Fibroblast of lung (primary cell): ENCODE data around the gene MYNN. TPM values are rescaled to one million over a fixed set of nuclear protein-coding genes. Genes with fewer than 3 reads are reported as not detected.
A peak's percentile ranks its signal among the peaks of the same experiment; 100 is the strongest.

ENCODE experiments used
- DNase-seq, 2 donors: peaks; one replicate each; pipeline versions ENCODE4 v3.0.0 to v3.0.0-alpha.2; 2010; ENCODE audit warnings: low read depth in 2 of 2
- H2AFZ ChIP-seq: 2 replicates; pipeline ENCODE4 v1.5.1; 2012; ENCODE audit warnings: low read length, control low read depth, inconsistent platforms
- H3K27ac ChIP-seq: 2 replicates; pipeline ENCODE4 v1.5.1; 2011; ENCODE audit warnings: low read length, control low read depth; ENCODE audit not compliant: insufficient read depth
- H3K27me3 ChIP-seq: 2 replicates; pipeline ENCODE4 v1.5.1; 2011; ENCODE audit warnings: mild to moderate bottlenecking, low read length; ENCODE audit not compliant: control insufficient read depth, insufficient read depth
- H3K36me3 ChIP-seq: 2 replicates; pipeline ENCODE4 v1.5.1; 2011; ENCODE audit warnings: low read length; ENCODE audit not compliant: control insufficient read depth, insufficient read depth
- H3K4me1 ChIP-seq: 2 replicates; pipeline ENCODE4 v1.5.1; 2011; ENCODE audit warnings: low read length; ENCODE audit not compliant: control insufficient read depth, insufficient read depth; ENCODE audit errors: extremely low read depth
- H3K4me2 ChIP-seq: 2 replicates; pipeline ENCODE4 v1.5.1; 2011; ENCODE audit warnings: low read length, control low read depth; ENCODE audit not compliant: insufficient read depth; ENCODE audit errors: extremely low read depth
- H3K4me3 ChIP-seq, 4 experiments: fragments of 200-600 bp in 1 of 4; sonication (generic) in 1 of 4; replicated peaks in 1 of 4; 2 replicates each; pipeline ENCODE4 v1.5.1; 2011 to 2016; ENCODE audit warnings: low read length in 4 of 4, low read depth in 3 of 4, mild to moderate bottlenecking in 3 of 4, control low read depth in 2 of 4, inconsistent platforms in 1 of 4, mixed read lengths in 1 of 4; ENCODE audit not compliant: insufficient read depth in 1 of 4; ENCODE audit errors: control extremely low read depth in 1 of 4
- H3K79me2 ChIP-seq: 2 replicates; pipeline ENCODE4 v1.5.1; 2012; ENCODE audit warnings: mild to moderate bottlenecking, low read length, inconsistent platforms; ENCODE audit not compliant: control insufficient read depth, insufficient read depth
- H3K9ac ChIP-seq: 2 replicates; pipeline ENCODE4 v1.5.1; 2011; ENCODE audit warnings: mild to moderate bottlenecking, low read length, control low read depth; ENCODE audit not compliant: insufficient read depth
- H3K9me3 ChIP-seq: 2 replicates; pipeline ENCODE4 v1.5.1; 2012; ENCODE audit warnings: low read depth, low read length; ENCODE audit not compliant: control insufficient read depth, insufficient read depth
- H4K20me1 ChIP-seq: 2 replicates; pipeline ENCODE4 v1.5.1; 2011; ENCODE audit warnings: low read length; ENCODE audit not compliant: control insufficient read depth, insufficient read depth; ENCODE audit errors: extremely low read depth
- CTCF ChIP-seq, 2 donors: IDR thresholded peaks in 1 of 2; conservative IDR thresholded peaks in 1 of 2; 1 replicate in 1 of 2; 2 replicates in 1 of 2; pipeline ENCODE4 v1.5.1; 2011 to 2012; ENCODE audit warnings: low read length in 2 of 2, control low read depth in 1 of 2, inconsistent platforms in 1 of 2, low read depth in 1 of 2, mild to moderate bottlenecking in 1 of 2
- EZH2 ChIP-seq: IDR thresholded peaks from 2 replicates; pipeline ENCODE4 v1.5.1; 2012; ENCODE audit warnings: low read length, control low read depth, mild to moderate bottlenecking; ENCODE audit errors: missing control alignments
- polyA plus RNA-seq, 2 donors: library from polyadenylated mRNA; depleted of rRNA in 1 of 2; stranded (reverse) in 1 of 2; unstranded in 1 of 2; fragments of >200 nt; gene quantifications; 2 replicates each; pipeline ENCODE4 v1.2.1, GENCODE V29; 2011 to 2012; ENCODE audit warnings: missing spikeins in 1 of 2
- total RNA-seq: library from RNA; depleted of rRNA; stranded (reverse); fragments of >200 nt; gene quantifications from 2 replicates; pipeline ENCODE4 v1.2.1, GENCODE V29; 2014

MYNN gene
- total and polyA plus RNA-seq, 2 donors (not counting 1 experiment from before 2014, with no cell fraction given), result 20.0 to 32.7 TPM

- no peaks in the 10 kb centered on the region for H4K20me1 ChIP-seq
- no peaks in the 10 kb centered on the region for H3K9me3 ChIP-seq
- H2AFZ ChIP-seq, result no peak overlapping the region
- peaks cover 4% of the 10 kb centered on the region for H3K36me3 ChIP-seq
- H3K27ac ChIP-seq, result no peak overlapping the region
- no peak overlapping the region for H3K4me2 ChIP-seq
- DNase-seq, result no peak
- TF ChIP-seq EZH2, result no peak
- TF ChIP-seq CTCF (conservative IDR thresholded peaks at IDR 0.05 in 1 of 2, IDR thresholded peaks at IDR 0.05 in 1 of 2; ENCODE audit: low read depth in 1 of 2, low read length in 2 of 2), result no peak
- H3K27me3 ChIP-seq, result no peaks in the 10 kb centered on the region
- H3K4me3 ChIP-seq, result no peak overlapping the region
- no peak overlapping the region for H3K9ac ChIP-seq
- H3K79me2 ChIP-seq, result no peaks in the 10 kb centered on the region
- no peaks in the 10 kb centered on the region for H3K4me1 ChIP-seq
Measured at GRCh38 chr3:169787791-169788190, 14.6 kb downstream of the MYNN start.

- Histone ChIP-seq H3K27ac (no peak overlapping the region), H4K20me1 (no peaks in the 10 kb centered on the region), H3K36me3 (peaks cover 4% of the 10 kb centered on the region), H3K9me3 (no peaks in the 10 kb centered on the region), H3K4me2 (no peak overlapping the region), H3K4me1 (no peaks in the 10 kb centered on the region), H3K27me3 (no peaks in the 10 kb centered on the region), H3K79me2 (no peaks in the 10 kb centered on the region), H3K9ac (no peak overlapping the region), H2AFZ (no peak overlapping the region), H3K4me3 (no peak overlapping the region)
- DNase-seq, result no peak
- no peak for TF ChIP-seq CTCF (conservative IDR thresholded peaks at IDR 0.05 in 1 of 2, IDR thresholded peaks at IDR 0.05 in 1 of 2; ENCODE audit: low read depth in 1 of 2, low read length in 2 of 2)
Measured at GRCh38 chr3:169790219-169790618, 17.0 kb downstream of the MYNN start.

- Histone ChIP-seq H3K4me3 (no peak overlapping the region), H3K9me3 (no peaks in the 10 kb centered on the region), H3K36me3 (peaks cover 2% of the 10 kb centered on the region), H3K9ac (no peak overlapping the region), H2AFZ (no peak overlapping the region), H4K20me1 (no peaks in the 10 kb centered on the region), H3K27ac (no peak overlapping the region), H3K4me2 (no peak overlapping the region), H3K27me3 (no peaks in the 10 kb centered on the region), H3K79me2 (no peaks in the 10 kb centered on the region), H3K4me1 (no peaks in the 10 kb centered on the region)
- DNase-seq, result peak in 1 of 2 donors; percentile 40
- TF ChIP-seq CTCF (conservative IDR thresholded peaks at IDR 0.05 in 1 of 2, IDR thresholded peaks at IDR 0.05 in 1 of 2; ENCODE audit: low read depth in 1 of 2, low read length in 2 of 2), result no peak
- no peak for TF ChIP-seq EZH2
Measured at GRCh38 chr3:169790687-169791429, 17.7 kb downstream of the MYNN start.
